GM23338 (cell line): ENCODE results near the gene ELAVL3.

Experiments
- CTCF ChIP-seq, 2 experiments: fragments of 200-600 bp in 1 of 2; sonication (generic) in 1 of 2; conservative IDR thresholded peaks; 2 replicates each; pipeline versions ENCODE4 v1.5.1 to v1.6.1; 2016 to 2017; ENCODE audit warnings: antibody characterized with exemption in 2 of 2, low read depth in 2 of 2, mild to moderate bottlenecking in 2 of 2, moderate library complexity in 1 of 2
- EZH2 ChIP-seq: fragments of 200-600 bp; sonication (generic); IDR thresholded peaks from one replicate; pipeline ENCODE4 v1.8.0; 2017; ENCODE audit warnings: antibody characterized with exemption, mild to moderate bottlenecking, low read depth; ENCODE audit not compliant: unreplicated experiment
- POLR2AphosphoS5 ChIP-seq: IDR thresholded peaks from 2 replicates; pipeline ENCODE4 v1.6.1; 2016; ENCODE audit warnings: antibody characterized with exemption, low read depth

GRCh38 chr19:11506101-11506555 is 25.3 kb upstream of the ELAVL3 start:
- no peak for TF ChIP-seq CTCF (conservative IDR thresholded peaks at IDR 0.05; ENCODE audit: low read depth in 2 of 2)
- TF ChIP-seq POLR2AphosphoS5: no peak
- no peak for TF ChIP-seq EZH2
